ENCODE results near the gene PCDH15.

Gene PCDH15

DNA sequence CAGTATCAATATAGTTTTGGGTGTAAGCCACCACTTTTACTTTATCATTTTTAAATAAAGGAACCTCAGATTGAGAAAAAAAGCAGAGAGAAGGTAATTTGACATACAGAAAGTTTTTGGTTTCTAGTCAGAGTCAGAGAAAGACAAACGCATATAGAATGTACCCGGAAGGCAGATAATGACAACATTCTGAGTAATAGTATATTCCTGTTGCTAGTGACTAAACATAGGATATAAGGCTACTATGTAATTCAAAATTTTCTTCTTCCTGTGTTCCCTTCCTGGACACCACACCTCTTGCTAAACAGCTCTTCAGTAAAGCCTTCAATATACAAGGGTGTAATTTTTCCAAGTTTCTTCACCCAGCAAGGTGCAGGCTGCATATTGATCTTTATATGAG lies 597.6 kb downstream of the PCDH15 start:
- no CpG with 5 or more reads among the region's 2 CpGs for WGBS (ENCODE audit: extremely low coverage, insufficient coverage, insufficient read length)

DNA sequence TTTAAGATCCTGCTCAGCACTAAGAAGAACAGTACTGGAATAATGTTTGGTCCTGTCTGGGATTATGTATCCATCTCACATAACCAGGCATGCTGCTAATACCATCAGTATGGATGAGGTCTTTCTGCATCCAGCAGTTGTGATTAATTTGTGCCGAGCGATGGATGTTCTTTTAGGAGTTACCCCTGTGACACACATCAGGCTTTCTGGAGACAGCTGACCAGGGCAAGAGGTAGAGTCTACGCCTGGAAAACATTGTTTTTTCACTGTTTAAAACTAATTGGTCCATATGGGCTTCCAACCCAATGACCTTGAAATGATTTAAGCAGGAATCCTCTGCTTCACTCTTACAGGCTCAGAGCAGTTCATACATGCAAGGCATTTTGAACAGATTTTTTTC lies 603.0 kb downstream of the PCDH15 start:
- no peaks in the 10 kb centered on the region for H3K27me3 ChIP-seq (ENCODE audit: insufficient read depth, low read length)
- H3K23ac ChIP-seq (ENCODE audit: low read length): no peak overlapping the region
- no peak overlapping the region for H2BK12ac ChIP-seq (ENCODE audit: low read length)
- no peak overlapping the region for H2BK5ac ChIP-seq (ENCODE audit: low read depth, low read length, poor library complexity)
- no peak for DNase-seq
- no peak overlapping the region for H3K9ac ChIP-seq (ENCODE audit: low read length)
- no peak overlapping the region for H4K12ac ChIP-seq (ENCODE audit: low read depth, low read length)
- H3K18ac ChIP-seq (ENCODE audit: low read length): no peak overlapping the region
- WGBS (ENCODE audit: extremely low coverage, insufficient coverage, insufficient read length): no CpG with 5 or more reads among the region's 3 CpGs
- no peaks in the 10 kb centered on the region for H3K9me3 ChIP-seq (ENCODE audit: insufficient read depth, low read depth, low read length)
- no peak overlapping the region for H3K4ac ChIP-seq (ENCODE audit: low read depth, low read length)
- no peak overlapping the region for H2AK5ac ChIP-seq (ENCODE audit: low read length)
- H2AFZ ChIP-seq (ENCODE audit: insufficient read depth, low read length, poor library complexity): no peak overlapping the region
- no peaks in the 10 kb centered on the region for H3K36me3 ChIP-seq (ENCODE audit: control insufficient read depth in 1 of 2, insufficient read depth in 2 of 2, low read length in 2 of 2)
- no peak overlapping the region for H4K8ac ChIP-seq (ENCODE audit: low read depth, low read length)
- H4K91ac ChIP-seq (ENCODE audit: low read depth, low read length): no peak overlapping the region
- H3K27ac ChIP-seq (ENCODE audit: low read depth, low read length): no peak overlapping the region
- no peaks in the 10 kb centered on the region for H3K79me2 ChIP-seq (ENCODE audit: control insufficient read depth, insufficient read depth, low read length, poor library complexity)
- H3K4me1 ChIP-seq (ENCODE audit: control insufficient read depth in 1 of 2, insufficient read depth in 2 of 2, low read length in 2 of 2): no peaks in the 10 kb centered on the region
- H3K4me3 ChIP-seq (ENCODE audit: low read depth, low read length): no peak overlapping the region
- no peak overlapping the region for H3K4me2 ChIP-seq (ENCODE audit: low read length)
- H3K79me1 ChIP-seq (ENCODE audit: low read length): no peaks in the 10 kb centered on the region
- H2BK120ac ChIP-seq (ENCODE audit: insufficient read depth, low read length, poor library complexity): no peak overlapping the region
- H3K14ac ChIP-seq (ENCODE audit: low read length): no peak overlapping the region

More for the DNA sequence above, 597.6 kb downstream of the PCDH15 start:
- H3K18ac ChIP-seq (ENCODE audit: low read length): no peak overlapping the region
- no peak overlapping the region for H3K9ac ChIP-seq (ENCODE audit: low read length)
- H3K79me1 ChIP-seq (ENCODE audit: low read length): no peaks in the 10 kb centered on the region
- H3K27me3 ChIP-seq (ENCODE audit: insufficient read depth, low read length): no peaks in the 10 kb centered on the region
- no peaks in the 10 kb centered on the region for H3K36me3 ChIP-seq (ENCODE audit: control insufficient read depth in 1 of 2, insufficient read depth in 2 of 2, low read length in 2 of 2)
- no peaks in the 10 kb centered on the region for H3K79me2 ChIP-seq (ENCODE audit: control insufficient read depth, insufficient read depth, low read length, poor library complexity)
- no peak overlapping the region for H3K4me2 ChIP-seq (ENCODE audit: low read length)
- H3K4me3 ChIP-seq (ENCODE audit: low read depth, low read length): no peak overlapping the region
- no peak overlapping the region for H3K27ac ChIP-seq (ENCODE audit: low read depth, low read length)
- no peak overlapping the region for H3K4ac ChIP-seq (ENCODE audit: low read depth, low read length)
- no peak overlapping the region for H3K14ac ChIP-seq (ENCODE audit: low read length)
- H2BK5ac ChIP-seq (ENCODE audit: low read depth, low read length, poor library complexity): no peak overlapping the region
- no peak overlapping the region for H4K8ac ChIP-seq (ENCODE audit: low read depth, low read length)
- H2AFZ ChIP-seq (ENCODE audit: insufficient read depth, low read length, poor library complexity): no peak overlapping the region
- DNase-seq: no peak
- H2BK12ac ChIP-seq (ENCODE audit: low read length): no peak overlapping the region
- H3K23ac ChIP-seq (ENCODE audit: low read length): no peak overlapping the region
- no peak overlapping the region for H2BK120ac ChIP-seq (ENCODE audit: insufficient read depth, low read length, poor library complexity)
- H4K91ac ChIP-seq (ENCODE audit: low read depth, low read length): no peak overlapping the region
- no peaks in the 10 kb centered on the region for H3K9me3 ChIP-seq (ENCODE audit: insufficient read depth, low read depth, low read length)
- no peak overlapping the region for H2AK5ac ChIP-seq (ENCODE audit: low read length)
- H4K12ac ChIP-seq (ENCODE audit: low read depth, low read length): no peak overlapping the region
- no peaks in the 10 kb centered on the region for H3K4me1 ChIP-seq (ENCODE audit: control insufficient read depth in 1 of 2, insufficient read depth in 2 of 2, low read length in 2 of 2)

DNA sequence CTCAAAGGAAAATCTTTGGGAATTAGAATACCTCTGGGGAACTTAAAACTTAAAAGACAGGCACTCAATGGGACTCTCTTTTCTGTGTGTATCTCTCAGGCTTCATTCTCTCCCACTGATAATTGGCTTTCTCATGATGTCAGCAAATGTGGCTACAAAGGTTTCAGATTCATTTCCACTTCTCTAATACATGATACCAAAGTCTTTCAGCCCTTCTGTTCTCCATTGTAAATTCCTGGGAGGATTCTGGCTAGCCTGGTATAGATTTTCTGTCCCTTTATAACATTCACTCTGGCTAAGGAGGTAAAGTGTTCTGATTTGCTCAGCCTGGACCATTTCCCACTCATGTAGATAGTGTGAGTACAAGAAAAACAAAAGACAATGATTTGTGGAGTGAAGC lies 606.2 kb downstream of the PCDH15 start:
- Histone ChIP-seq H4K91ac (ENCODE audit: low read depth, low read length) (no peak overlapping the region), H3K23ac (ENCODE audit: low read length) (no peak overlapping the region), H3K27ac (ENCODE audit: low read depth, low read length) (no peak overlapping the region), H2BK12ac (ENCODE audit: low read length) (no peak overlapping the region), H3K4me1 (ENCODE audit: control insufficient read depth in 1 of 2, insufficient read depth in 2 of 2, low read length in 2 of 2) (no peaks in the 10 kb centered on the region), H3K4ac (ENCODE audit: low read depth, low read length) (no peak overlapping the region), H2BK120ac (ENCODE audit: insufficient read depth, low read length, poor library complexity) (no peak overlapping the region), H4K8ac (ENCODE audit: low read depth, low read length) (no peak overlapping the region), H4K12ac (ENCODE audit: low read depth, low read length) (no peak overlapping the region), H3K4me2 (ENCODE audit: low read length) (no peak overlapping the region), H3K27me3 (ENCODE audit: insufficient read depth, low read length) (no peaks in the 10 kb centered on the region), H3K14ac (ENCODE audit: low read length) (no peak overlapping the region), H3K79me1 (ENCODE audit: low read length) (no peaks in the 10 kb centered on the region), H2AK5ac (ENCODE audit: low read length) (no peak overlapping the region), H3K18ac (ENCODE audit: low read length) (no peak overlapping the region), H3K4me3 (ENCODE audit: low read depth, low read length) (no peak overlapping the region), H3K79me2 (ENCODE audit: control insufficient read depth, insufficient read depth, low read length, poor library complexity) (no peaks in the 10 kb centered on the region), H2AFZ (ENCODE audit: insufficient read depth, low read length, poor library complexity) (no peak overlapping the region), H3K9ac (ENCODE audit: low read length) (no peak overlapping the region), H3K9me3 (ENCODE audit: insufficient read depth, low read depth, low read length) (no peaks in the 10 kb centered on the region), H3K36me3 (ENCODE audit: control insufficient read depth in 1 of 2, insufficient read depth in 2 of 2, low read length in 2 of 2) (no peaks in the 10 kb centered on the region), H2BK5ac (ENCODE audit: low read depth, low read length, poor library complexity) (no peak overlapping the region)
- no peak for DNase-seq

DNA sequence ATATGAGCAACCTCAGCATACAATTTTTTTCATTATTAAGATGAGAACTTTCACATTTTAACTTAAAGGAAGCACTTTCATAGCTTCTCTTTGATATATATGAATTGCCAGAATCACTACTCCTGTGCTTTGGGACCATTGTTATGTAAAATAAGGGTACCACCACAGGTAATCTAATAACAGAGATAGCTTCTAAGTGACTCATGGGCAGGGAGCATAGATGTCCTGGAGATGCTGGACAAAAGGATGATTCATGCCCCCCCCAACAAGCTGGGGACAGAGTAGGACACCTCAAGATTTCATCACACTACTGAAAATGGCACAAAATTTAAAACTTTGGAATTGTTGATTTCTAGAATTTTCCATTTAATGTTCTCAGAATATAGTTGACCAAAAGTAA lies 641.1 kb downstream of the PCDH15 start:
- Histone ChIP-seq H3K36me3 (ENCODE audit: control insufficient read depth in 1 of 2, insufficient read depth in 2 of 2, low read length in 2 of 2) (no peaks in the 10 kb centered on the region), H3K14ac (ENCODE audit: low read length) (no peak overlapping the region), H3K4me2 (ENCODE audit: low read length) (no peak overlapping the region), H3K79me1 (ENCODE audit: low read length) (no peaks in the 10 kb centered on the region), H2BK120ac (ENCODE audit: insufficient read depth, low read length, poor library complexity) (no peak overlapping the region), H3K9me3 (ENCODE audit: insufficient read depth, low read depth, low read length) (no peaks in the 10 kb centered on the region), H3K23ac (ENCODE audit: low read length) (no peak overlapping the region), H4K8ac (ENCODE audit: low read depth, low read length) (no peak overlapping the region), H3K79me2 (ENCODE audit: control insufficient read depth, insufficient read depth, low read length, poor library complexity) (no peaks in the 10 kb centered on the region), H2AK5ac (ENCODE audit: low read length) (no peak overlapping the region), H3K27ac (ENCODE audit: low read depth, low read length) (no peak overlapping the region), H3K4me1 (ENCODE audit: control insufficient read depth in 1 of 2, insufficient read depth in 2 of 2, low read length in 2 of 2) (no peaks in the 10 kb centered on the region), H2AFZ (ENCODE audit: insufficient read depth, low read length, poor library complexity) (no peak overlapping the region), H2BK5ac (ENCODE audit: low read depth, low read length, poor library complexity) (no peak overlapping the region), H3K4me3 (ENCODE audit: low read depth, low read length) (no peak overlapping the region), H4K91ac (ENCODE audit: low read depth, low read length) (no peak overlapping the region), H3K27me3 (ENCODE audit: insufficient read depth, low read length) (no peaks in the 10 kb centered on the region), H3K9ac (ENCODE audit: low read length) (no peak overlapping the region), H2BK12ac (ENCODE audit: low read length) (no peak overlapping the region), H3K18ac (ENCODE audit: low read length) (no peak overlapping the region), H4K12ac (ENCODE audit: low read depth, low read length) (no peak overlapping the region), H3K4ac (ENCODE audit: low read depth, low read length) (no peak overlapping the region)
- DNase-seq: no peak

DNA sequence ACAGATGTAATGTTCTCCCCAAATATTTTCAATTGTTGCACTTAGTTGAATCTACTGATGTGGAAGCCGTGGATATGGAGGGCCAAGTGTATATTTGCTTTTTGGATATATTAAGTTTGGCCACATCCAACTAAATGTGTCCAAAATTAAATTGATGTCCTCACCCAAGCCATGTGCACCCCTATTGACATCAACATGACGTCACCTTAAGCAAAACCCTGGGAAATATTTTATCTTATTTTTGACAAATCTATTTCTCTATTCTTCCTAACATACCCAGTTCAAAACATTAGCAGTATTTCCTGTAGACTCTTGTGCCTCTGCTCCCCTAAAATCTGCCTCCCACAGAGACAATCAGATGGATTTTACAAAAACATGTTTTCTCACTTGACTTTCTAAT lies 652.5 kb downstream of the PCDH15 start:
- Histone ChIP-seq H2BK12ac (ENCODE audit: low read length) (no peak overlapping the region), H3K36me3 (ENCODE audit: control insufficient read depth in 1 of 2, insufficient read depth in 2 of 2, low read length in 2 of 2) (peaks cover 0 to 2% of the 10 kb centered on the region in 2 experiments), H3K4me2 (ENCODE audit: low read length) (no peak overlapping the region), H3K4me1 (ENCODE audit: control insufficient read depth in 1 of 2, insufficient read depth in 2 of 2, low read length in 2 of 2) (no peaks in the 10 kb centered on the region), H3K14ac (ENCODE audit: low read length) (no peak overlapping the region), H2AFZ (ENCODE audit: insufficient read depth, low read length, poor library complexity) (no peak overlapping the region), H3K9ac (ENCODE audit: low read length) (no peak overlapping the region), H2AK5ac (ENCODE audit: low read length) (no peak overlapping the region), H3K9me3 (ENCODE audit: insufficient read depth, low read depth, low read length) (peaks cover 2% of the 10 kb centered on the region), H3K27me3 (ENCODE audit: insufficient read depth, low read length) (no peaks in the 10 kb centered on the region), H3K18ac (ENCODE audit: low read length) (no peak overlapping the region), H3K4ac (ENCODE audit: low read depth, low read length) (no peak overlapping the region), H3K79me1 (ENCODE audit: low read length) (no peaks in the 10 kb centered on the region), H3K23ac (ENCODE audit: low read length) (no peak overlapping the region), H3K27ac (ENCODE audit: low read depth, low read length) (no peak overlapping the region), H4K91ac (ENCODE audit: low read depth, low read length) (no peak overlapping the region), H2BK120ac (ENCODE audit: insufficient read depth, low read length, poor library complexity) (no peak overlapping the region), H4K8ac (ENCODE audit: low read depth, low read length) (no peak overlapping the region), H2BK5ac (ENCODE audit: low read depth, low read length, poor library complexity) (no peak overlapping the region), H4K12ac (ENCODE audit: low read depth, low read length) (no peak overlapping the region), H3K79me2 (ENCODE audit: control insufficient read depth, insufficient read depth, low read length, poor library complexity) (no peaks in the 10 kb centered on the region), H3K4me3 (ENCODE audit: low read depth, low read length) (no peak overlapping the region)
- WGBS (ENCODE audit: extremely low coverage, insufficient coverage, insufficient read length): no CpG with 5 or more reads among the region's 2 CpGs
- no peak for DNase-seq

Data from trophoblast cell (in vitro differentiated cells and primary cell).